K562 (cell line): ENCODE data around the gene USP5. TPM values are rescaled to one million over a fixed set of nuclear protein-coding genes. Genes with fewer than 3 reads are reported as not detected.

Source experiments
- ATAC-seq: fragments of 200-7000 bp; cut with Tn5 transposase; 3 replicates; pipeline ENCODE4 v1.9.1; 2020; ENCODE audit warnings: moderate library complexity
- BruUV-seq: library from RNA; stranded (reverse); fragments of 400-500 nt; replicated peaks from 2 replicates; lab custom pipeline; 2021; lab: Mats Ljungman, UMichigan
- CTCF ChIA-PET: fragments of 300-600 bp; formaldehyde crosslinking; extraction: SDS; loops from one replicate; lab custom pipeline; 2021; ENCODE audit warnings: low intra/inter-chr PET ratio; lab: Yijun Ruan, JAX
- POLR2A ChIA-PET: fragments of 300-600, 350-650 bp; sonication (Branson Sonifier 250); formaldehyde crosslinking; extraction: SDS; loops from one replicate; lab custom pipeline; 2021; ENCODE audit warnings: antibody characterized with exemption, inconsistent platforms; lab: Yijun Ruan, JAX
- DNase-seq, 4 experiments: peaks; one replicate each; pipeline versions ENCODE4 v3.0.0 to v3.0.0-alpha.2; 2011 to 2018; ENCODE audit warnings: low spot score in 3 of 4, mixed read lengths in 3 of 4; ENCODE audit errors: extremely low read depth in 1 of 4
- FAIRE-seq: peaks from 2 replicates; lab custom pipeline; 2011; peaks lifted over from hg19 to GRCh38; lab: Jason Lieb, UNC
- H2AFZ ChIP-seq: 2 replicates; pipeline ENCODE4 v1.6.0; 2011; ENCODE audit warnings: low read depth, low read length, control low read depth, inconsistent platforms
- H3K27ac ChIP-seq: fragments of 200-600 bp; 3 replicates; pipeline ENCODE4 v1.8.0; 2011; ENCODE audit warnings: low read depth, mild to moderate bottlenecking, control low read depth, inconsistent platforms, low read length, moderate library complexity, mixed read lengths; ENCODE audit errors: extremely low read depth
- H3K27me3 ChIP-seq, 2 experiments: fragments of 300-600 bp in 1 of 2; 2 replicates in 1 of 2; 3 replicates in 1 of 2; pipeline versions ENCODE4 v1.6.0 to v1.8.0; 2011; ENCODE audit warnings: inconsistent platforms in 2 of 2, low read length in 2 of 2, mild to moderate bottlenecking in 1 of 2, mixed read lengths in 1 of 2, moderate library complexity in 1 of 2; ENCODE audit not compliant: control insufficient read depth in 2 of 2, insufficient read depth in 2 of 2
- H3K36me3 ChIP-seq: fragments of 300-600 bp; 3 replicates; pipeline ENCODE4 v1.8.0; 2011; ENCODE audit warnings: mild to moderate bottlenecking, low read length, inconsistent platforms; ENCODE audit not compliant: control insufficient read depth, insufficient read depth
- H3K4me1 ChIP-seq, 2 experiments: fragments of 200-600 bp in 1 of 2; replicated peaks in 1 of 2; 2 replicates in 1 of 2; 3 replicates in 1 of 2; pipeline versions ENCODE4 v1.5.1 to v1.8.0; 2011; ENCODE audit warnings: inconsistent platforms in 2 of 2, low read length in 2 of 2, mild to moderate bottlenecking in 1 of 2, mixed read lengths in 1 of 2, moderate library complexity in 1 of 2; ENCODE audit not compliant: control insufficient read depth in 2 of 2, insufficient read depth in 2 of 2
- H3K4me2 ChIP-seq: 2 replicates; pipeline ENCODE4 v1.6.1; 2011; ENCODE audit warnings: low read length, control low read depth, inconsistent platforms, mixed read lengths; ENCODE audit not compliant: insufficient read depth
- H3K4me3 ChIP-seq: fragments of 200-600 bp; sonication (generic), shearing (Covaris generic); 2 replicates; pipeline ENCODE4 v1.5.1; 2016; ENCODE audit warnings: control low read depth, inconsistent platforms
- H3K79me2 ChIP-seq: fragments of 200-600 bp; 3 replicates; pipeline ENCODE4 v1.8.0; 2011; ENCODE audit warnings: low read length, inconsistent platforms; ENCODE audit not compliant: control insufficient read depth, insufficient read depth
- H3K9ac ChIP-seq, 2 experiments: 2 replicates each; pipeline versions ENCODE4 v1.6.0 to v1.6.1; 2011; ENCODE audit warnings: low read depth in 2 of 2, low read length in 2 of 2, control low read depth in 1 of 2, inconsistent platforms in 1 of 2, mild to moderate bottlenecking in 1 of 2, mixed read lengths in 1 of 2; ENCODE audit not compliant: insufficient read depth in 1 of 2
- H3K9me1 ChIP-seq: one replicate; pipeline ENCODE4 v1.6.0; 2011; ENCODE audit warnings: inconsistent platforms, mild to moderate bottlenecking, low read length, moderate library complexity; ENCODE audit not compliant: control insufficient read depth, insufficient read depth
- H3K9me3 ChIP-seq: replicated peaks from 2 replicates; pipeline ENCODE4 v1.5.1; 2011; ENCODE audit warnings: low read depth, low read length, inconsistent platforms; ENCODE audit not compliant: control insufficient read depth, insufficient read depth
- H4K20me1 ChIP-seq: replicated peaks from 2 replicates; pipeline ENCODE4 v1.6.1; 2011; ENCODE audit warnings: low read length, inconsistent platforms, mixed read lengths; ENCODE audit not compliant: control insufficient read depth, insufficient read depth
- CEBPG ChIP-seq, 3 experiments: fragments of 200-800 bp in 1 of 3; sonication (Bioruptor generic) in 1 of 3; sonication (generic) in 1 of 3; formaldehyde crosslinking in 1 of 3; IDR thresholded peaks in 2 of 3; conservative IDR thresholded peaks in 1 of 3; 2 replicates each; pipeline versions ENCODE4 v1.6.1 to v1.8.0; 2016 to 2022; ENCODE audit warnings: missing compliant biosample characterization in 2 of 3, missing genetic modification characterization in 2 of 3, mild to moderate bottlenecking in 1 of 3, missing genetic modification reagents in 1 of 3
- E2F1 ChIP-seq: sonication (generic); formaldehyde crosslinking; IDR thresholded peaks from 2 replicates; pipeline ENCODE4 v1.8.1; 2023; ENCODE audit warnings: mild to moderate bottlenecking, missing genetic modification reagents, moderate library complexity
- GABPB2 ChIP-seq: fragments of 250-450 bp; sonication (Bioruptor Pico); conservative IDR thresholded peaks from 2 replicates; pipeline ENCODE4 v1.5.1; 2021; ENCODE audit warnings: mild to moderate bottlenecking
- HMGN3 ChIP-seq: IDR thresholded peaks from 2 replicates; pipeline ENCODE4 v1.6.1; 2011; ENCODE audit warnings: borderline replicate concordance, low read depth, mild to moderate bottlenecking, mixed read lengths, low read length; ENCODE audit not compliant: insufficient read length; ENCODE audit errors: extremely low read depth
- MYNN ChIP-seq, 2 experiments: sonication (generic); formaldehyde crosslinking in 1 of 2; IDR thresholded peaks; 2 replicates each; pipeline versions ENCODE4 v1.5.0 to v1.6.1; 2016 to 2020; ENCODE audit warnings: antibody characterized with exemption in 1 of 2, missing genetic modification reagents in 1 of 2
- NCOA1 ChIP-seq: fragments of 450-650 bp; IDR thresholded peaks from 2 replicates; pipeline ENCODE4 v1.6.1; 2016; ENCODE audit warnings: low read depth
- RBBP5 ChIP-seq: fragments of 200-600 bp; sonication (generic); IDR thresholded peaks from 2 replicates; pipeline ENCODE4 v1.6.1; 2012; ENCODE audit warnings: borderline replicate concordance, mild to moderate bottlenecking, low read length, control low read depth, inconsistent platforms; ENCODE audit not compliant: insufficient read depth, poor library complexity, severe bottlenecking
- SMARCA5 ChIP-seq: fragments of 450-650 bp; IDR thresholded peaks from 2 replicates; pipeline ENCODE4 v1.6.1; 2016
- SMARCC2 ChIP-seq: fragments of 450-650 bp; IDR thresholded peaks from 2 replicates; pipeline ENCODE4 v1.6.1; 2017; ENCODE audit warnings: antibody characterized with exemption, moderate library complexity, mild to moderate bottlenecking, low read depth
- SRSF9 ChIP-seq: fragments of 200-400 bp; formaldehyde crosslinking; IDR thresholded peaks from 2 replicates; pipeline ENCODE4 v1.6.1; 2017; ENCODE audit warnings: low read depth, low read length, borderline replicate concordance
- YBX1 ChIP-seq: fragments of 450-650 bp; IDR thresholded peaks from 2 replicates; pipeline ENCODE4 v1.7.1; 2016; ENCODE audit warnings: mild to moderate bottlenecking
- ZNF239 ChIP-seq: fragments of 250-450 bp; sonication (Bioruptor Pico); IDR thresholded peaks from 2 replicates; pipeline ENCODE4 v1.4.0; 2020; ENCODE audit warnings: mild to moderate bottlenecking
- ZNF584 ChIP-seq: fragments of 200-800 bp; sonication (Bioruptor generic); IDR thresholded peaks from 2 replicates; pipeline ENCODE4 v1.6.1; 2016; ENCODE audit warnings: low read depth, mild to moderate bottlenecking, missing genetic modification characterization, missing compliant biosample characterization
- ZZZ3 ChIP-seq: fragments of 450-650 bp; IDR thresholded peaks from 2 replicates; pipeline ENCODE4 v1.6.1; 2016; ENCODE audit warnings: antibody characterized with exemption, mild to moderate bottlenecking, moderate library complexity
- WGBS: fragments of 100-300 bp; shearing (Covaris generic); methylation state at CpG from one replicate; pipeline ENCODE4 v1.1.6; 2016; ENCODE audit warnings: low coverage, mixed read lengths; ENCODE audit not compliant: insufficient coverage; ENCODE audit errors: missing lambda C conversion rate; 5-methylcytosine and 5-hydroxymethylcytosine counted together
- in situ Hi-C: fragments of 300-500 bp; cut with MboI; formaldehyde crosslinking; loops from 4 replicates; pipeline ENCODE4 v1.15.0; 2018; ENCODE audit warnings: inconsistent platforms, mixed read lengths
- intact Hi-C: fragments of 100-400 bp; cut with micrococcal nuclease; formaldehyde crosslinking; loops from 2 replicates; pipeline ENCODE4 v1.14.2; 2022
- polyA plus RNA-seq, 8 experiments: library from polyadenylated mRNA; depleted of rRNA in 4 of 8; stranded (reverse) in 5 of 8; unstranded in 3 of 8; fragments of >200 nt; fragmentation: Nextera tagmentation in 2 of 8; fragmentation: Illumina TruSeq in 1 of 8; extraction: Ambion mirVana in 2 of 8; extraction: Trizol in 1 of 8; gene quantifications; 2 replicates each; pipeline versions ENCODE4 v1.2.1 to v1.2.3, GENCODE V29; 2011 to 2014; ENCODE audit warnings: inconsistent platforms in 1 of 8, missing spikeins in 1 of 8
- total RNA-seq, 7 experiments: library from RNA; depleted of rRNA in 6 of 7; stranded (reverse); fragments of >200 nt in 6 of 7; fragmentation: Illumina TruSeq in 2 of 7; extraction: Trizol in 2 of 7; gene quantifications; 2 replicates each; pipeline versions ENCODE4 v1.2.1 to v1.2.3, GENCODE V29; 2011 to 2021; ENCODE audit warnings: low replicate concordance in 1 of 7
- TF ChIP-seq, protein P1 (sequence below): fragments of 450-650 bp; formaldehyde crosslinking; IDR thresholded peaks from 2 replicates; pipeline ENCODE4 v1.4.0; 2020; ENCODE audit warnings: mild to moderate bottlenecking, mixed read lengths
- TF ChIP-seq, protein P2 (sequence below): fragments of 450-650 bp; IDR thresholded peaks from 2 replicates; pipeline ENCODE4 v1.6.1; 2018; ENCODE audit warnings: mild to moderate bottlenecking, low read depth; ENCODE audit not compliant: partially characterized antibody

USP5 gene
- total and polyA plus RNA-seq, 9 of the 15 experiments (the other 6 are each of a cell fraction or from before 2014, with no cell fraction given), result 1.4 to 107 (median 48.6) TPM

GRCh38 chr12:6867413-6868210 lies 15.7 kb downstream of the USP5 start, which contains the start of gene TPI1:
Gene TPI1 (plus strand): TSS chr12:6867531. CDS start chr12:6867567, 36 bp downstream.
- Histone ChIP-seq H3K4me3 (peak within 1 kb of the TSS; percentile 96), H4K20me1 (peaks cover 47% of the 10 kb centered on the region), H3K4me2 (peak within 1 kb of the TSS; percentile 87), H3K27me3 (no peaks in the 10 kb centered on the region), H3K27ac (peak within 1 kb of the TSS; percentile 94), H3K9ac (peak within 1 kb of the TSS; percentile 87 to 98), H3K9me3 (no peaks in the 10 kb centered on the region), H3K4me1 (peaks cover 33 to 53% of the 10 kb centered on the region in 2 experiments; a peak in 4 of 5 replicates), H3K79me2 (peaks cover 46% of the 10 kb centered on the region), H2AFZ (peak within 1 kb of the TSS; percentile 74), H3K9me1 (no peaks in the 10 kb centered on the region), H3K36me3 (peaks cover 69% of the 10 kb centered on the region)
- BruUV-seq, result no TSS peak
- CTCF ChIA-PET, result interaction anchor here (1.1 kb wide), 1 partner anchor 97 kb away, joined by 3 read pairs; no protein-coding TSS in a partner anchor
- intact Hi-C loops, result loop anchor here (5.0 kb wide), 1 partner anchor 75 kb away; the partner anchor contains the start of genes C12orf57 and RNU7-1
- POLR2A ChIA-PET, result interaction anchor here (0.5 to 11.3 kb wide), 26 partner anchors 13 to 1051 kb away, joined by 3 to 174 read pairs (median 4); partner anchors contain the start of genes C12orf57, CDCA3, PTMS and RNU7-1
- peak; percentile 78 to 91 (median 81) for DNase-seq
- under 1% methylated on average over 27 of the region's 86 CpGs for WGBS
- in situ Hi-C loops, result loop anchor here (5.0 kb wide), 1 partner anchor 75 kb away; the partner anchor contains the start of genes C12orf57 and RNU7-1
- ATAC-seq, result peak; percentile 83
- no peak for FAIRE-seq
- TF ChIP-seq NCOA1 (no peak), SMARCC2 (no peak), ZZZ3 (no peak), MYNN (IDR thresholded peaks at IDR 0.05) (no peak), MYNN (CRISPR knock-in tag; IDR thresholded peaks at IDR 0.05) (no peak), HMGN3 (peak; percentile 30), SRSF9 (no peak), CEBPG (CRISPR knock-in tag; IDR thresholded peaks at IDR 0.05) (no peak), CEBPG (tag; conservative IDR thresholded peaks at IDR 0.05 in 1 of 2, IDR thresholded peaks at IDR 0.05 in 1 of 2) (no peak), YBX1 (no peak), RBBP5 (peak; percentile 60), GABPB2 (CRISPR knock-in tag) (no peak), E2F1 (CRISPR knock-in tag) (no peak), SMARCA5 (no peak), ZNF584 (CRISPR knock-in tag) (no peak), ZNF239 (no peak)
- TF ChIP-seq, protein P1, sequence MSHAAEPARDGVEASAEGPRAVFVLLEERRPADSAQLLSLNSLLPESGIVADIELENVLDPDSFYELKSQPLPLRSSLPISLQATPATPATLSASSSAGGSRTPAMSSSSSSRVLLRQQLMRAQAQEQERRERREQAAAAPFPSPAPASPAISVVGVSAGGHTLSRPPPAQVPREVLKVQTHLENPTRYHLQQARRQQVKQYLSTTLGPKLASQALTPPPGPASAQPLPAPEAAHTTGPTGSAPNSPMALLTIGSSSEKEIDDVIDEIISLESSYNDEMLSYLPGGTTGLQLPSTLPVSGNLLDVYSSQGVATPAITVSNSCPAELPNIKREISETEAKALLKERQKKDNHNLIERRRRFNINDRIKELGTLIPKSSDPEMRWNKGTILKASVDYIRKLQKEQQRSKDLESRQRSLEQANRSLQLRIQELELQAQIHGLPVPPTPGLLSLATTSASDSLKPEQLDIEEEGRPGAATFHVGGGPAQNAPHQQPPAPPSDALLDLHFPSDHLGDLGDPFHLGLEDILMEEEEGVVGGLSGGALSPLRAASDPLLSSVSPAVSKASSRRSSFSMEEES, result no peak
- TF ChIP-seq, protein P2, sequence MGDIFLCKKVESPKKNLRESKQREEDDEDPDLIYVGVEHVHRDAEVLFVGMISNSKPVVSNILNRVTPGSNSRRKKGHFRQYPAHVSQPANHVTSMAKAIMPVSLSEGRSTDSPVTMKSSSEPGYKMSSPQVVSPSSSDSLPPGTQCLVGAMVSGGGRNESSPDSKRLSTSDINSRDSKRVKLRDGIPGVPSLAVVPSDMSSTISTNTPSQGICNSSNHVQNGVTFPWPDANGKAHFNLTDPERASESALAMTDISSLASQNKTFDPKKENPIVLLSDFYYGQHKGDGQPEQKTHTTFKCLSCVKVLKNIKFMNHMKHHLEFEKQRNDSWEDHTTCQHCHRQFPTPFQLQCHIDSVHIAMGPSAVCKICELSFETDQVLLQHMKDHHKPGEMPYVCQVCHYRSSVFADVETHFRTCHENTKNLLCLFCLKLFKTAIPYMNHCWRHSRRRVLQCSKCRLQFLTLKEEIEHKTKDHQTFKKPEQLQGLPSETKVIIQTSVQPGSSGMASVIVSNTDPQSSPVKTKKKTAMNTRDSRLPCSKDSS, result no peak
